Endothelial cell of umbilical vein (primary cell): ENCODE results near the gene NUDT6. TPM values are rescaled to one million over a fixed set of nuclear protein-coding genes. Genes with fewer than 3 reads are reported as not detected.

ENCODE experiments used
- BruUV-seq: library from RNA; stranded (reverse); fragments of 400-500 nt; replicated peaks from 2 replicates; lab custom pipeline; 2021; lab: Mats Ljungman, UMichigan
- CTCF ChIA-PET: fragments of 300-600, 350-600 bp; sonication (Branson Sonifier 250); formaldehyde crosslinking; loops from one replicate; lab custom pipeline; 2021; ENCODE audit warnings: antibody characterized with exemption, inconsistent platforms; lab: Charles Lee
- POLR2A ChIA-PET: fragments of 300-600, 350-600 bp; sonication (Branson Sonifier 250); formaldehyde crosslinking; loops from one replicate; lab custom pipeline; 2021; ENCODE audit warnings: antibody characterized with exemption, inconsistent platforms; lab: Charles Lee
- DNase-seq: peaks from one replicate; pipeline ENCODE4 v3.0.0-alpha.2; 2011; ENCODE audit warnings: low read depth, low spot score
- FAIRE-seq: peaks from 2 replicates; lab custom pipeline; 2011; peaks lifted over from hg19 to GRCh38; lab: Jason Lieb, UNC
- H2AFZ ChIP-seq: 2 replicates; pipeline ENCODE4 v1.6.0; 2012; ENCODE audit warnings: low read depth, low read length, control low read depth, inconsistent platforms
- H3K27ac ChIP-seq: 2 replicates; pipeline ENCODE4 v1.5.1; 2011; ENCODE audit warnings: low read depth, mild to moderate bottlenecking, control low read depth, low read length, moderate library complexity; ENCODE audit not compliant: insufficient read depth
- H3K27me3 ChIP-seq, 2 experiments: 2 replicates each; pipeline versions ENCODE4 v1.6.0 to v1.6.1; 2011; ENCODE audit warnings: low read length in 2 of 2, mixed read lengths in 1 of 2; ENCODE audit not compliant: control insufficient read depth in 2 of 2, insufficient read depth in 2 of 2
- H3K36me3 ChIP-seq, 2 experiments: 2 replicates in 1 of 2; 3 replicates in 1 of 2; pipeline ENCODE4 v1.5.1; 2011; ENCODE audit warnings: low read length in 2 of 2, mild to moderate bottlenecking in 1 of 2, moderate library complexity in 1 of 2; ENCODE audit not compliant: control insufficient read depth in 2 of 2, insufficient read depth in 2 of 2; ENCODE audit errors: extremely low read depth in 1 of 2
- H3K4me1 ChIP-seq: 3 replicates; pipeline ENCODE4 v1.5.1; 2011; ENCODE audit warnings: mild to moderate bottlenecking, low read length; ENCODE audit not compliant: control insufficient read depth, insufficient read depth; ENCODE audit errors: extremely low read depth
- H3K4me2 ChIP-seq: 2 replicates; pipeline ENCODE4 v1.6.1; 2011; ENCODE audit warnings: low read length, control low read depth, mixed read lengths; ENCODE audit not compliant: insufficient read depth
- H3K4me3 ChIP-seq, 3 experiments: fragments of 200-600 bp in 1 of 3; sonication (generic), shearing (Covaris generic) in 1 of 3; replicated peaks in 1 of 3; 2 replicates each; pipeline ENCODE4 v1.5.1; 2011 to 2016; ENCODE audit warnings: control low read depth in 3 of 3, low read length in 3 of 3, mild to moderate bottlenecking in 2 of 3, inconsistent platforms in 1 of 3, low read depth in 1 of 3, moderate library complexity in 1 of 3; ENCODE audit not compliant: insufficient read depth in 1 of 3
- H3K79me2 ChIP-seq: 2 replicates; pipeline ENCODE4 v1.6.0; 2012; ENCODE audit warnings: low read length, inconsistent platforms; ENCODE audit not compliant: control insufficient read depth, insufficient read depth
- H3K9ac ChIP-seq: replicated peaks from 2 replicates; pipeline ENCODE3; 2011; ENCODE audit warnings: low read length, control low read depth; ENCODE audit not compliant: insufficient read depth; ENCODE audit errors: extremely low read depth
- H3K9me1 ChIP-seq: replicated peaks from 3 replicates; pipeline ENCODE4 v1.6.0; 2011; ENCODE audit warnings: mild to moderate bottlenecking, low read length; ENCODE audit not compliant: control insufficient read depth, insufficient read depth; ENCODE audit errors: extremely low read depth
- H3K9me3 ChIP-seq: replicated peaks from 2 replicates; pipeline ENCODE4 v1.5.1; 2012; ENCODE audit warnings: low read length, inconsistent platforms; ENCODE audit not compliant: control insufficient read depth, insufficient read depth
- H4K20me1 ChIP-seq: replicated peaks from 2 replicates; pipeline ENCODE3; 2011; ENCODE audit warnings: mild to moderate bottlenecking, low read length; ENCODE audit not compliant: control insufficient read depth, insufficient read depth; ENCODE audit errors: extremely low read depth
- EZH2 ChIP-seq: IDR thresholded peaks from 2 replicates; pipeline ENCODE4 v1.6.1; 2012; ENCODE audit warnings: borderline replicate concordance, low read depth, mild to moderate bottlenecking, moderate library complexity, low read length, inconsistent platforms; ENCODE audit not compliant: severe bottlenecking
- FOS ChIP-seq: IDR thresholded peaks from 2 replicates; pipeline ENCODE4 v1.6.1; 2011; ENCODE audit warnings: mild to moderate bottlenecking, low read length, moderate library complexity, borderline replicate concordance; ENCODE audit not compliant: insufficient read depth
- GATA2 ChIP-seq: IDR thresholded peaks from 2 replicates; pipeline ENCODE4 v1.7.0; 2011; ENCODE audit warnings: low read depth, mild to moderate bottlenecking, moderate library complexity, mixed read lengths, low read length; ENCODE audit not compliant: insufficient read length, insufficient read depth
- JUN ChIP-seq: IDR thresholded peaks from 2 replicates; pipeline ENCODE4 v1.6.1; 2011; ENCODE audit warnings: borderline replicate concordance, low read depth; ENCODE audit not compliant: insufficient read length, insufficient read depth
- MYC ChIP-seq: IDR thresholded peaks from one replicate; pipeline ENCODE4 v1.6.1; 2011; ENCODE audit warnings: mild to moderate bottlenecking, low read depth, low read length
- POLR2A ChIP-seq: IDR thresholded peaks from 2 replicates; pipeline ENCODE4 v1.6.1; 2012; ENCODE audit warnings: low read depth, mild to moderate bottlenecking, control low read depth, low read length
- POLR2AphosphoS5 ChIP-seq: IDR thresholded peaks from 2 replicates; pipeline ENCODE4 v1.6.1; 2012; ENCODE audit warnings: low read depth, mild to moderate bottlenecking, control low read depth, low read length, moderate library complexity; ENCODE audit not compliant: insufficient read depth
- dilution Hi-C: fragments of 300-500 bp; cut with MboI; formaldehyde crosslinking; loops from one replicate; pipeline ENCODE4 v1.15.0; 2019; ENCODE audit warnings: low sequenced_read_pairs; ENCODE audit not compliant: extremely low pct_ligation_motif_present
- intact Hi-C: fragments of 100-400 bp; cut with micrococcal nuclease; formaldehyde crosslinking; loops from one replicate; pipeline ENCODE4 v1.10.0; 2022
- polyA plus RNA-seq, 4 experiments: library from polyadenylated mRNA; depleted of rRNA in 3 of 4; stranded (reverse) in 3 of 4; unstranded in 1 of 4; fragments of >200 nt; gene quantifications; 2 replicates each; pipeline versions ENCODE4 v1.2.1 to v1.2.3, GENCODE V29; 2011 to 2012; ENCODE audit warnings: missing spikeins in 1 of 4
- total RNA-seq: library from RNA; stranded (reverse); gene quantifications from 2 replicates; pipeline ENCODE4 v1.2.3, GENCODE V29; 2021
- TF ChIP-seq, protein P1 (sequence below), 2 donors: IDR thresholded peaks; 1 replicate in 1 of 2; 2 replicates in 1 of 2; pipeline ENCODE4 v1.5.1; 2011; ENCODE audit warnings: low read length in 2 of 2, mild to moderate bottlenecking in 2 of 2, moderate library complexity in 2 of 2, control low read depth in 1 of 2, inconsistent platforms in 1 of 2, low read depth in 1 of 2; ENCODE audit not compliant: insufficient read depth in 1 of 2; ENCODE audit errors: extremely low read depth in 1 of 2
- TF ChIP-seq, protein P2 (sequence below): IDR thresholded peaks from 2 replicates; pipeline ENCODE4 v1.6.1; 2011; ENCODE audit not compliant: insufficient read depth, insufficient read length

Gene NUDT6
- total and polyA plus RNA-seq, 2 donors (not counting 3 experiments of a cell fraction or from before 2014, with no cell fraction given): 5.1 to 5.4 TPM

DNA sequence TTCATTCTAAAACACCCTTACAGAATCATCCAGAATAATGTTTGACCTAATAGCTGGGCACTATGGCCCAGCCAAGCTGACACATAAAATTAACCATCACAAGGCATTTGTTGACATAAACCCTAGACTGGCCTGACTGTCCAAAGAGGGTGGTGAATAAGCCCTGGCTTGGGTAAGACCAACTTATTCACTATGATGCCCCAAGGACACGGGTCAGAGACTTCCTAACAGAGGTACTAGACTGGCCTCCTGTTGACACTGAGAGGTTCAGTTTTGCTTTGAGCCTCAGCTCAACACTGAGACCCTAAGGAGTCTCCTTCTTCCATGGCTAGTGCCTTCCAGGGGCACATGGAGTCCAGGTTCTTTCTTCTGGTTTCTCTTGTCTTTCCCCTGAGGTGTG lies 74.5 kb downstream of the NUDT6 start:
- intact Hi-C loops (no loop called here), dilution Hi-C loops (no loop called here)
- ChIA-PET CTCF (interaction anchor here (1.2 kb wide), 1 partner anchor 90 kb away, joined by 4 read pairs; no protein-coding TSS in a partner anchor), POLR2A (no interaction called here)
- Histone ChIP-seq H2AFZ (no peak overlapping the region), H3K9me1 (no peaks in the 10 kb centered on the region), H3K9me3 (no peaks in the 10 kb centered on the region), H4K20me1 (no peaks in the 10 kb centered on the region), H3K4me2 (no peak overlapping the region), H3K27me3 (no peaks in the 10 kb centered on the region), H3K9ac (no peak overlapping the region), H3K4me1 (no peaks in the 10 kb centered on the region), H3K36me3 (peaks cover 0 to 2% of the 10 kb centered on the region in 2 experiments), H3K27ac (no peak overlapping the region), H3K4me3 (no peak overlapping the region), H3K79me2 (no peaks in the 10 kb centered on the region)
- BruUV-seq: no TSS peak
- TF ChIP-seq EZH2 (no peak), POLR2A (no peak), FOS (no peak), MYC (no peak), POLR2AphosphoS5 (no peak), JUN (no peak), GATA2 (no peak)
- TF ChIP-seq, protein P1, sequence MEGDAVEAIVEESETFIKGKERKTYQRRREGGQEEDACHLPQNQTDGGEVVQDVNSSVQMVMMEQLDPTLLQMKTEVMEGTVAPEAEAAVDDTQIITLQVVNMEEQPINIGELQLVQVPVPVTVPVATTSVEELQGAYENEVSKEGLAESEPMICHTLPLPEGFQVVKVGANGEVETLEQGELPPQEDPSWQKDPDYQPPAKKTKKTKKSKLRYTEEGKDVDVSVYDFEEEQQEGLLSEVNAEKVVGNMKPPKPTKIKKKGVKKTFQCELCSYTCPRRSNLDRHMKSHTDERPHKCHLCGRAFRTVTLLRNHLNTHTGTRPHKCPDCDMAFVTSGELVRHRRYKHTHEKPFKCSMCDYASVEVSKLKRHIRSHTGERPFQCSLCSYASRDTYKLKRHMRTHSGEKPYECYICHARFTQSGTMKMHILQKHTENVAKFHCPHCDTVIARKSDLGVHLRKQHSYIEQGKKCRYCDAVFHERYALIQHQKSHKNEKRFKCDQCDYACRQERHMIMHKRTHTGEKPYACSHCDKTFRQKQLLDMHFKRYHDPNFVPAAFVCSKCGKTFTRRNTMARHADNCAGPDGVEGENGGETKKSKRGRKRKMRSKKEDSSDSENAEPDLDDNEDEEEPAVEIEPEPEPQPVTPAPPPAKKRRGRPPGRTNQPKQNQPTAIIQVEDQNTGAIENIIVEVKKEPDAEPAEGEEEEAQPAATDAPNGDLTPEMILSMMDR (IDR thresholded peaks at IDR 0.05; ENCODE audit: extremely low read depth in 1 of 2, insufficient read depth in 1 of 2, low read depth in 1 of 2, low read length in 2 of 2): no peak
- TF ChIP-seq, protein P2, sequence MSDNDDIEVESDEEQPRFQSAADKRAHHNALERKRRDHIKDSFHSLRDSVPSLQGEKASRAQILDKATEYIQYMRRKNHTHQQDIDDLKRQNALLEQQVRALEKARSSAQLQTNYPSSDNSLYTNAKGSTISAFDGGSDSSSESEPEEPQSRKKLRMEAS: no peak
- FAIRE-seq (no peak), DNase-seq (no peak)
